ENCODE results near the gene NDUFS7.

DNA sequence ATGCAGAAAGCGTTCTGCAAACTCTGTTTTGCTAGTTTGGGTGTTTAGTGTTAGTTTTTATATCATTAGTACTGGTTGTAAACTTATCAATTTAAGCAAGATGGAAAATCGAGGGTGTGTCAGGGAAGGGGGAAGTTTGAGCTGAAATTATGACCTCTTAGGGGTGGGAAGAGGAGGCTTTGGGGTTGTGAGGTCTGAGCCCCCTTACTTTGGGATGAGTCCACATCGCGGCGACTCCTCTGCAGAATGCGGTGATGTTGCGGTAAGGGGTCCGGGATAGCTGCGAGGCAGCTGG, 743 bp upstream of the NDUFS7 start:
- TF ChIP-seq, protein P1, sequence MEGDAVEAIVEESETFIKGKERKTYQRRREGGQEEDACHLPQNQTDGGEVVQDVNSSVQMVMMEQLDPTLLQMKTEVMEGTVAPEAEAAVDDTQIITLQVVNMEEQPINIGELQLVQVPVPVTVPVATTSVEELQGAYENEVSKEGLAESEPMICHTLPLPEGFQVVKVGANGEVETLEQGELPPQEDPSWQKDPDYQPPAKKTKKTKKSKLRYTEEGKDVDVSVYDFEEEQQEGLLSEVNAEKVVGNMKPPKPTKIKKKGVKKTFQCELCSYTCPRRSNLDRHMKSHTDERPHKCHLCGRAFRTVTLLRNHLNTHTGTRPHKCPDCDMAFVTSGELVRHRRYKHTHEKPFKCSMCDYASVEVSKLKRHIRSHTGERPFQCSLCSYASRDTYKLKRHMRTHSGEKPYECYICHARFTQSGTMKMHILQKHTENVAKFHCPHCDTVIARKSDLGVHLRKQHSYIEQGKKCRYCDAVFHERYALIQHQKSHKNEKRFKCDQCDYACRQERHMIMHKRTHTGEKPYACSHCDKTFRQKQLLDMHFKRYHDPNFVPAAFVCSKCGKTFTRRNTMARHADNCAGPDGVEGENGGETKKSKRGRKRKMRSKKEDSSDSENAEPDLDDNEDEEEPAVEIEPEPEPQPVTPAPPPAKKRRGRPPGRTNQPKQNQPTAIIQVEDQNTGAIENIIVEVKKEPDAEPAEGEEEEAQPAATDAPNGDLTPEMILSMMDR (IDR thresholded peaks at IDR 0.05) = peak; percentile 37; the same call in 1 of the 2 replicates
- no peak for TF ChIP-seq ZFX (IDR thresholded peaks at IDR 0.05; ENCODE audit: borderline replicate concordance)

Measured in 22Rv1 (cell line).